GM12801 (cell line): ENCODE results near the gene NEK3.

Experiments used
- TF ChIP-seq, protein P1 (sequence below): IDR thresholded peaks from one replicate; pipeline ENCODE4 v1.5.1; 2011; ENCODE audit warnings: control low read depth; ENCODE audit not compliant: insufficient read length; ENCODE audit errors: extremely low read depth

The NEK3 gene

DNA sequence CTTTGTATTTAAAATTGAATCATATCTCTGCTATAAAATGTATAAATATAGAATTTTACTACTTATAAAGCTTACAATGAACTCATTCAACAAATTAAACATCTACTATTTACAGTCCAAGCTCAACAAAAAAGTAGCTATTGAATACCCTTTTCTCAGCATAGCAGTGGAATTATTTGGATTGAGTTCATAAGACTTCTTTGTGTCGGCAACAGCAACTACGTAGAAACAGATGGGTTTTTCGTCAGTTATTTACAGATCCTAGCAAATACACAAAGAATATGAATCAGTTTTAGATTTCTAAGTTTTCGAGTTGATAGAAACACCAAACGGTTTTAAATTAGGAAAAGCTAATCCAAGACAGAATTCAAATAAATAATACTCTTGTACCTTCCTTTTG lies 10.4 kb upstream of the NEK3 start:
- TF ChIP-seq, protein P1, sequence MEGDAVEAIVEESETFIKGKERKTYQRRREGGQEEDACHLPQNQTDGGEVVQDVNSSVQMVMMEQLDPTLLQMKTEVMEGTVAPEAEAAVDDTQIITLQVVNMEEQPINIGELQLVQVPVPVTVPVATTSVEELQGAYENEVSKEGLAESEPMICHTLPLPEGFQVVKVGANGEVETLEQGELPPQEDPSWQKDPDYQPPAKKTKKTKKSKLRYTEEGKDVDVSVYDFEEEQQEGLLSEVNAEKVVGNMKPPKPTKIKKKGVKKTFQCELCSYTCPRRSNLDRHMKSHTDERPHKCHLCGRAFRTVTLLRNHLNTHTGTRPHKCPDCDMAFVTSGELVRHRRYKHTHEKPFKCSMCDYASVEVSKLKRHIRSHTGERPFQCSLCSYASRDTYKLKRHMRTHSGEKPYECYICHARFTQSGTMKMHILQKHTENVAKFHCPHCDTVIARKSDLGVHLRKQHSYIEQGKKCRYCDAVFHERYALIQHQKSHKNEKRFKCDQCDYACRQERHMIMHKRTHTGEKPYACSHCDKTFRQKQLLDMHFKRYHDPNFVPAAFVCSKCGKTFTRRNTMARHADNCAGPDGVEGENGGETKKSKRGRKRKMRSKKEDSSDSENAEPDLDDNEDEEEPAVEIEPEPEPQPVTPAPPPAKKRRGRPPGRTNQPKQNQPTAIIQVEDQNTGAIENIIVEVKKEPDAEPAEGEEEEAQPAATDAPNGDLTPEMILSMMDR: no peak

DNA sequence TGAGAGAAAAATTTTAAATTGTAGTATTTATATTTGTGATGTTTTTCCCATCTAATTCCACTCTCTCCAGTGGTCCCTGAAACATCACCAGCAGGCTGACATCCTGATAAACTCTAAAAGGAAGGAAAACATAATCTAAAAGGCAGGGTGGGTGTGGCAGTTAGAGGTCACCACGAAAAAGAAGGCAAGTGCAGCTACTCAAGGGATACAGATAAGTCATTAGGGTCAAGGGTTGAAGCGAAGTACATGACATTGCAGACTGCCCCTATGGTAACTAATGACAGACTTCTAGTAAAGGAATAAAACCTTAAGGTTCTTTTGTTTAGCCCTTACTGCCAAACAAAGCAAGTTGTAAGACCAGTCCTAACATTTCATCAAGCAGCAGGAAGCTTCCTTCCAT lies 6.0 kb upstream of the NEK3 start:
- TF ChIP-seq, protein P1: no peak

DNA sequence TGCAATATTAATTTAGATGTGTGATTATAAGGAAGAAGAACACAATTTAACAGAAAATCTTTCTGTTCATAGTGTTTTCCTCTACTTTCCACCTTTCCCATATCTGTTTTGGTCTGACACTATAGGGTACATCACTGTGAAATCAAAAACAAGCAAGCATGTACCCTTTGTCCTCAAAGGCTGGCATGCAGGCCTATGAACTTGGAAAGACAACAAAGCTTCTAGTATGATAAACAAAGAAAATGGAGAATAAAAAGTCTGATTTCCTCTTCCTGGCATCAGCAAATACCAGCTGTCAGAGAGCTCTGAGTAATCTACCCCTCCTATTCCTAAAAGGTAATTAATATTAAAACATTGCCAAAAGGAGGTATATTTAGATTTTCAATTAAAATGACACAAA lies 5.6 kb upstream of the NEK3 start:
- TF ChIP-seq, protein P1: no peak

DNA sequence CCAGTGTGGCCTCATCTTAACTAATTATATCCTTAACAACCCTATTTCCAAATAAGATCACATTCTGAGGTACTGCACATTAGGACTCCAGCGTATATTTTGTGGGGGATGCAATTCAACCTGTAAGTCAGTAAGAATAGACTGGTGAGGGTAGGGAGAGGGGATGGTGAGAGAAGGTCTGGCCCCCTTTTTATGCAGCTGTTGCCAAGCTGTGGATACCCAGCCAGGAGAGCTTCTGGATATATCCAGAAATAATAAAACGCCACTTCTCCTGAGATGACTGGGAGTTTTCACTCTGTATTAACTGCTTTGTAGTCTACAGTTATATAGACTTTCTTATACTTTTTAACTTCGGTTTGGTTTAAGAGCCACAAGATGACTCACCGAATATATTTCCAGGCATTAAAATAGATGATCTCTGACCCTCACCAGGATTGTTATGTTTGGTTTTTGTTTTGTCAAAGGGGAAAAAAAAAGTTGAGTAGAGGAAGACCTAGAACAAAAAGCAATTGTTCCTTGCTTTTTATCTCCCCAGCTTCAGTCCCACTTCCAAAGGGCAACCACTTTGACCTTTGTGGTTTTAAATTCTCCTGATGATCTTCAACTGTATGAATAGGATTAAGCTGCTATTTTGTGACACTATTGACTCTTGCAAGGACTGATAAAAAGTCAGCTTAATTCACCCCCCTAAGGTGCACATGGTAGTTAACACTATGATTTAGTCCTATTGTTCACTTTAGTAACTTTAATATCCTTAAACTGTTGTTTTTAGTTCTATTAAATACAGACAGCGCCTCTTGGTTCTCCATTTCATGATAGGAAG lies 3.1 kb upstream of the NEK3 start:
- TF ChIP-seq, protein P1: no peak

DNA sequence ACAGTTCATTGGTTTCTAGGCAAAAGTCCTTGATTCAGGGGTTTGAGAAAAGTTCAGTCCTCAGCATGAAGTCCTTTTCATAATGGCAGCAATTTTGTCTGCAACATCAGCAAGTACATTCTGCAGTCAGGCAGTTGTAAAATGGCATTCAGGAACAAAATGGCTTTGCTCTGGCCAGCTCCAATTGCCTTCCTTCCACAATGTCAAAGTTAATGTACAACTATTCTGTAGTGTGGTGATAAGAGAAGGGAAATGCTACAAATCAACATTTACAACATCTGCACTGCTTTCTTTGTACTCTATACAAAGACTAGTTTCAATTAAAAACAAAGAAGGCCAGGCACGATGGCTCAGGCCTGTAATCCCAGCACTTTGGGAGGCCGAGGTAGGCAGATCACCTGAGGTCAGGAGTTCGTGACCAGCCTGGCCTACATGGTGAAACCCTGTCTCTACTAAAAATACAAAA lies 1.8 kb upstream of the NEK3 start:
- TF ChIP-seq, protein P1: no peak

DNA sequence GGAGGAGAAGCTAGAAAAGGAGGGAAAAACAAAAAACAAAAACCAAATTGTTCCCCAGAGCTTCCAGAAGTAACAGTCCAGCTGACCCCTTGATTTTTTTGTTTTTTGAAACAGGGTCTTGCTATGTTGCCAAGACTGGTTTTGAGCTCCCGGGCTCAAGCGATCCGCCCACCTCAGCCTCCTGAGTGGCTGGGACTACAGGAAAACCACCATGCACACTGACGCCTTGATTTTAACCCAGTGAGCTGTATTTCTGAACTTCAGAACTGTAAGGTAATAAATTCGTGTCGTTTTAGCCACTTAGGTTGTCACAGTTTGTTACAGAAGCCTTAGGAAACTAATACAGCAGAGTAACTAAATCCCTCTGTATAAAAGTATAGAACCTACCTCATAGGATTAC lies 1.1 kb upstream of the NEK3 start:
- TF ChIP-seq, protein P1: no peak

DNA sequence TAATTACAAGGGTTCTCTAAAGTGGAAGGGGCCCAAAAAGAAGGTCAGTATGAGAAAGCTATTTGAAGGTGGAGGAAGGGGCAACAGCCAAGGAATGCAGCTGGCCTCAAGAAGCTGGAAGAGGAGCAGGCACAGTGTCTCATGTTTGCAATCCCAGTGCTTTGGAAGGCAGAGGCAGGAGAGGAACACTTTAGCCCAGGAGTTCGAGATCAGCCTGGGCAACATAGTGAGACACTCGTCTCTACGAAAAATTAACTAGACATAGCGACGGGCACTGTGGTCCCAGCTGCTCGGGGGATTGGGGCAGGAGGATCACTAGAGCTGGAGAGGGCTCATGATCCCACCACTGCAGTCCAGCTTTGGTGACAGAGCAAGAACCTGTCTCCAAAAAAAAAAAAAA lies 656 bp upstream of the NEK3 start:
- TF ChIP-seq, protein P1: no peak
